Melanocyte of skin (primary cell): ENCODE data around the gene RALGAPA1. TPM values are rescaled to one million over a fixed set of nuclear protein-coding genes. Genes with fewer than 3 reads are reported as not detected.

Experiments
- small RNA-seq, 2 donors: library from RNA; depleted of rRNA; stranded (forward); fragments of <200 nt; gene quantifications; one replicate each; pipeline ENCODE3, GENCODE V24; 2012
- total RNA-seq, 2 donors: library from RNA; depleted of rRNA; stranded (reverse); fragments of >200 nt; gene quantifications; 2 replicates each; pipeline ENCODE4 v1.2.3, GENCODE V29; 2012

RALGAPA1 gene
- 10 to 100 TPM; 44.3 to 54.0 TPM for total RNA-seq

GRCh38 chr14:35808638-35809563, at the start of gene RALGAPA1:
TSS of gene RALGAPA1 (minus strand) at chr14:35809295. CDS start at chr14:35808835, 460 bp downstream.

DNA sequence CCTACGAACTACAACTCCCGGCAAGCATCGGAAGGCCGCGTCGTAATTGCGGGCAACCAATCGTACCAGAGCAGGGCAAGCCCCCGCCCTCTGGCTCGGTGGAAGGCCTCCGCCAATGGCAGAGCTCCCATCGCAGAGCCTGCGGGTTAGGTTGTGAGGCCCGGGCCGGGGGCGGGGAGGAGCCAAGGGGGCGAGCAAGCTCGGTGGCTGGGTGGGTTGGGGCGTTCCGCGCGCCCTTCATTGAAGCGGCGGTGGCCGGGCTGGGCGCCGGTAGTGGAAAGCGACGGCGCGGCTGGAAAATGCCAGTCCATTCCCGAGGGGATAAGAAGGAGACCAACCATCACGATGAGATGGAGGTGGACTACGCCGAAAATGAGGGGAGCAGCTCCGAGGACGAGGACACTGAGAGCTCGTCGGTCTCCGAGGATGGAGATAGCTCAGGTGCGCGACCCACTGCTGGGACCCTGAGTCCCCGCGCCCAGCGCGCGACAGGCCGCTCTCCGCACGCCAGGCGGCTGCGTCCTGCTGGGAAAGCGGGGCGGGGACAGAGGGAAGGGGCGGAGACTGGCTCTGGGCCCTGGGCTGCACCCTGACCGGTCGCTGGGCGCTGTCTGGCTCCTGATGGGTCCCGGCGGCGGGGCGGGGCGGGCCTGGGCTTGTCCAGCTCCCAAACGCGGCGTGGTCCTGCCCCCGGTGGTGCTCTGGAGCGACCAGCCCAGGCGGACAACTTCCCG, 17.3 kb upstream of the RALGAPA1 start, which contains the start of gene BRMS1L:
BRMS1L (plus strand) TSS at position 121 of the 734 bp plus-strand sequence; CDS start at position 300, 179 bp downstream.

DNA sequence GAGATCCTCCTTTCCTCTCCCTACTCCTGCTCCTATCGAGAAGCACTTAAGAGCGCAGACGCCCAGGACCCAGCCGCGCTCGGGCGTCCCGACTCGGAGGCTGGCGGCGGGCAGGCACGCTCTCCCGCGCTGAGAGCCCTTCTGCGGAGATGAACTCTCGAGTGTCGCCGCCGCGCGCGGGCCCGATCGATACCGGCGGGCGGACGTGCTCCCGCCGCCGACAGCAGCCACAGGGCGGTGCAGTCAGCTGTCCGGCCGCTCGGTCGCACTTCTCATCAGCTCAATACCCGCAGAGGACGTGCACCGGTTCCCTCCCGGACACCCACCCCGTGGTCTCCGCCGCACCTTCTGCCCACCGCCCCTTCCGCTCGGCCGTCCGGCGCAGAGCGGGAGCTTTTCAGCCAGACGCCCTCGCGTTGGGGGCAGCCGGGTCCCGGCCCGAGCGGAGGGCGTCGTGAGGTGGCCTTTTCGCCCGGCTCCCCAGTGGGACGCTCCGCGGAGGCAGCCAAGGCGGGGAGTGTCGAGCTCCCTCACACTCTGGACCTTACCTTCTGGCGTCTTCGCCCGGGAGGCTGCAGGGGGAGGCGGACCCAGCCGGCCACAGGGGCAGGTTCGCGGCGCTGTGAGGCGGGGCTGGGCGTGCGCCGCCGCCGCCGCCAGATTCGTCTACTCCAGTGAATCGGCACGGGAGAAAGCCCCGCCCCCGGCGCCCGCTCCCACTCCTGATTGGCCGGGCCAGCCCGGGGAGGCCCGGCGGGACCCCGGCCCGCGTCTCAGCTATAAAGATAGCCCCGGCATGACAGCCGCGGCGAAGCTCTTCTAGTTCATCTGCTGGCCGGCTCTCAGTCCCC, 275.5 kb downstream of the RALGAPA1 start, which contains the start of gene INSM2:
INSM2 (plus strand) TSS at position 808 of the 851 bp plus-strand sequence. CDS start 89 bp downstream, outside the sequence.

Small RNAs within 50 kb of the gene (small RNA-seq; reads per million reads assigned to genes)
- gene RF00322, result 0 reads per million in 2 donors

Other genes with a start within 250 kb of the RALGAPA1 start
- 1 to 10 TPM; 3.8 to 5.3 TPM for gene BRMS1L, start 17.0 kb upstream of the RALGAPA1 start, total RNA-seq